GM12891 (cell line): ENCODE data around the gene RAB3GAP1.
"Not testable (repeated sequence)": the region's sequence is repeated elsewhere in the genome, so short reads cannot be mapped to it uniquely, and the experiment has no call there.

Experiments
- DNase-seq: peaks from one replicate; pipeline ENCODE4 v3.0.0; 2011; ENCODE audit warnings: low spot score; ENCODE audit not compliant: insufficient read length
- FAIRE-seq: peaks from 2 replicates; lab custom pipeline; 2011; peaks lifted over from hg19 to GRCh38; lab: Jason Lieb, UNC
- PAX5 ChIP-seq: IDR thresholded peaks from 2 replicates; pipeline ENCODE4 v1.6.1; 2011; ENCODE audit warnings: low read length, moderate library complexity, mild to moderate bottlenecking; ENCODE audit not compliant: insufficient read depth, severe bottlenecking
- POLR2A ChIP-seq: IDR thresholded peaks from 2 replicates; pipeline ENCODE4 v1.6.1; 2011; ENCODE audit warnings: low read depth, low read length, control low read depth
- POLR2AphosphoS5 ChIP-seq: IDR thresholded peaks from 2 replicates; pipeline ENCODE4 v1.6.1; 2011; ENCODE audit warnings: low read depth, low read length, control low read depth
- POU2F2 ChIP-seq: IDR thresholded peaks from 2 replicates; pipeline ENCODE4 v1.6.1; 2011; ENCODE audit warnings: low read depth, mild to moderate bottlenecking, control low read depth, low read length, moderate library complexity
- SPI1 ChIP-seq: IDR thresholded peaks from 2 replicates; pipeline ENCODE4 v1.6.1; 2011; ENCODE audit warnings: low read depth, low read length, control low read depth
- TAF1 ChIP-seq: IDR thresholded peaks from 2 replicates; pipeline ENCODE4 v1.6.1; 2011; ENCODE audit warnings: low read depth, low read length, control low read depth

Gene RAB3GAP1

DNA sequence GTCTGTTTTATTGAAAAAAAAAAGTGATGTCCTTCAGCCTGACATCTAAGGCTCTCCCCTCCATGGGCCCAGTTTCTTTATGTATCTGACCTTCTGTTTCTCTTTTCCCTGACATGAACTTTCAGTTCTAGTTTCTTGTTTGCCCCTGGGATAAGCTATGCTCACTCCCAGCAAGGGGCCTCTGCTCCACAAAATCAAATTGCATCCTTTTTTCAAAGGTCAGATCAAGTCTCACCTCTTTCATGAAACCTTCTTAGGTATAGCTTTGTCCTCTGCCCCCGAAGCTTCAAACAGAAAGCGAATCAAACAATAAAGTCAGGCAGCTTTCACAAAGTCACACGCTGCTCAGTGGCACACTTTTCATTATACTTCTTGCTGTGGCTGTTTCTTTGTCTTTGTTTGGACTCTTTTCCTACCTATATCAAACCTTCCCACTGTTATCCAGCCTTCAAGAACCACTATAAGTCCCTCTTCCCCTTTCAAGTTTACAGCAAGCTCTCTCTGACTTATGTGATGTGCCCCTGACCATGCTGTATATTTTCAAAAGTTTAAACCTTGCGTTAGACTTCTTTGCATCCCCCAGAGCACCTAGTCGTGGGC lies 28.1 kb upstream of the RAB3GAP1 start:
- FAIRE-seq (no peak), DNase-seq (no peak)
- TF ChIP-seq TAF1 (no peak), POU2F2 (no peak), PAX5 (no peak), SPI1 (no peak), POLR2AphosphoS5 (no peak), POLR2A (no peak)

GRCh38 chr2:135029481-135030134 lies 22.5 kb upstream of the RAB3GAP1 start:
- no peak for FAIRE-seq
- no peak for TF ChIP-seq PAX5
- no peak for TF ChIP-seq TAF1
- TF ChIP-seq SPI1: no peak
- TF ChIP-seq POLR2A: no peak
- TF ChIP-seq POLR2AphosphoS5: no peak
- no peak for TF ChIP-seq POU2F2

GRCh38 chr2:135030826-135031225 lies 21.3 kb upstream of the RAB3GAP1 start:
- TF ChIP-seq POU2F2 (no peak), POLR2A (no peak), PAX5 (no peak), POLR2AphosphoS5 (no peak), TAF1 (no peak)
- FAIRE-seq (no peak), DNase-seq (no peak)

More at GRCh38 chr2:135029481-135030134, 22.5 kb upstream of the RAB3GAP1 start:
- no peak for DNase-seq

GRCh38 chr2:135033216-135033615 lies 18.9 kb upstream of the RAB3GAP1 start:
- DNase-seq, FAIRE-seq: not testable (repeated sequence)

DNA sequence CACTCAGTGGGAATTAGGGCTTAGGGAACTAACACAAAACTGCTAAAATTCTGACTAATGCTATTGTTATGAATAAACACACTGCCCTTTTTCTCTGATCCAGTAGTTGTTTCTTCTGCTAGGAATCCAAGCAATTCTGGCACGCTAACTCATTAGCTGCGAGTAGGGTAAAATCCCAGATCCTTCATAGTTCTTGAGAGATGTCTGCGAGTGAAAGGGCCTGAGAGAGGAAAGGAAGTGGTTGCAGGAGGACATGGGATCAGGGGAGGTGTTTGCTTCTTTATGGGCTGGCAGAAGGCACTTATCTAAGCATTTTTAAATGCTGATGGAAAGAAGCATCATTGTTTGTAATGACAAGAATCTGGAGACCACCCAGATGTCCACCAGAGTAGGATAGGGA lies 14.3 kb upstream of the RAB3GAP1 start:
- TF ChIP-seq SPI1 (no peak), POLR2AphosphoS5 (no peak), POLR2A (no peak), POU2F2 (no peak), PAX5 (no peak), TAF1 (no peak)
- FAIRE-seq (no peak), DNase-seq (no peak)

- FAIRE-seq (peak; percentile 69), DNase-seq (no peak)
- TF ChIP-seq POLR2AphosphoS5 (no peak), TAF1 (no peak), POLR2A (no peak), PAX5 (no peak), SPI1 (no peak), POU2F2 (no peak)
Measured at GRCh38 chr2:135043345-135043744, 8.7 kb upstream of the RAB3GAP1 start.

GRCh38 chr2:135047300-135047699 lies 4.8 kb upstream of the RAB3GAP1 start, which contains the start of gene MAP3K19:
Gene MAP3K19, minus strand, starts transcription at chr2:135047447. Its CDS starts 22,800 bp downstream, at chr2:135024647.
- no peak for FAIRE-seq
- TF ChIP-seq POLR2AphosphoS5 (no peak), POLR2A (no peak), POU2F2 (no peak), PAX5 (no peak), TAF1 (no peak), SPI1 (no peak)
- no peak for DNase-seq

DNA sequence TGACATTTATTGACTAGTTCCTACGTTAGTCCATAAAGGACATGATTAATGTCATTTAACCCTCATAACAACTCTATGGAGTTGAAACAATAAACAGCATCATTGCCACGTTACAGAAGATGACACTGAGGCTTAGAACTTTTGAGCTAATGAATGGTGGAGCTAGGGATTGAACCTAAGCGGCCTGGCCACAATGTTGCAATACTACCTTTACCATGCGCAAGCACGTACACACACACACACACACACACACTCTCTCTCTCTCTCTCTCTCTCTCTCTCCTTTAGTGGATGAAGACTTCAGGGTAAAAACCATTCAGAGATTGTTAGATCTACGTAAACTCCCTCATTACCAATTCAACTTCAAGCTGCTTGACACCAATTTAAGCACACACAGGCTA lies 4.0 kb upstream of the RAB3GAP1 start:
- no peak for FAIRE-seq
- TF ChIP-seq POU2F2 (no peak), TAF1 (no peak), POLR2A (no peak), POLR2AphosphoS5 (no peak), PAX5 (no peak), SPI1 (no peak)
- DNase-seq: no peak

DNA sequence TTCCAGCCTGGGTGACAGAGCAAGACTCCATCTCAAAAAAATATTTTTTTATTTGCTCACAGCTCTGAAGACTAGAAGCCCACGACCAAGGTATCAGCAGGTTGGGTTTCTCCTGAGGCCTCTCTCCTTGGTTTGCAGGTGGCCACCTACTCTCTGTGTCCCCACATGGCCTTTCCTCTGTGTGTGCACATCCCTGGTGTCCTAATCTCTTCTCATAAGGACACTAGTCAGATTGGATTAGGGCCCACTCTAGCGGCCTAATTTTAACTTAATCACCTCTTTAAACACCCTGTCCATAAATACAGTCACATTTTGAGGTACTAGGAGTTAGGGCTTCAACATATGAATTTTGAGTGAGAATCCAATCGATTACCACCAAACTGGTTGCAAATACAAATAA lies 2.0 kb upstream of the RAB3GAP1 start:
- DNase-seq: no peak
- no peak for FAIRE-seq
- TF ChIP-seq POU2F2 (no peak), TAF1 (no peak), SPI1 (no peak), PAX5 (no peak), POLR2A (no peak), POLR2AphosphoS5 (no peak)

DNA sequence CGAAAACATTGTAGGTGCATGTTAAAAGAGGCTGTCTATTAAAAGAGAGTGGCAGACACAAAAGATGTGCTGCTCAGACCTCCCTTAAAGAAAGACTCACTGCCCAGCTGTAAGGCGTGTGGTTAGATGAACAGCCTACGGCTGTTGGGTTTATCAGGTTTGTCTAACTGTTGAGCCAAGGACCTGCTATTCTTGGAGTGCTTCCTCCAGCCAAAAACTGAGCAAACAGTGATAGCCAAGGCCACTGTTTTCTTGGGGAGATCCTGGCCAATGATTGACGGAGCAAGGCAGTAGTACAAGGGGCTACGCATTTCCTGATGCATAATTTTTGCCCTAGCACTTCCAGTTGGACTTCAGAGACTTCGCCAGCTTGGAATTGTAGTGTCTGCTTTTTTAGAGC lies 1.4 kb upstream of the RAB3GAP1 start:
- no peak for FAIRE-seq
- TF ChIP-seq TAF1 (no peak), PAX5 (no peak), SPI1 (no peak), POU2F2 (no peak), POLR2AphosphoS5 (no peak), POLR2A (no peak)

More for the DNA sequence above, 1.4 kb upstream of the RAB3GAP1 start:
- DNase-seq: no peak
